OCI-LY7 (cell line): ENCODE results near the gene OGFR. TPM values are rescaled to one million over a fixed set of nuclear protein-coding genes. Genes with fewer than 3 reads are reported as not detected.

Experiments
- BruUV-seq: library from RNA; stranded (reverse); fragments of 400-500 nt; replicated peaks from 2 replicates; lab custom pipeline; 2021; lab: Mats Ljungman, UMichigan
- CTCF ChIA-PET: fragments of 300-600 bp; sonication (Branson Sonifier 250); formaldehyde crosslinking; loops from one replicate; lab custom pipeline; 2022; ENCODE audit warnings: antibody characterized with exemption; ENCODE audit not compliant: unreplicated experiment; lab: Charles Lee
- POLR2A ChIA-PET: fragments of 300-600 bp; sonication (Branson Sonifier 250); formaldehyde crosslinking; loops from one replicate; lab custom pipeline; 2022; ENCODE audit warnings: antibody characterized with exemption; lab: Charles Lee
- DNase-seq: peaks from one replicate; pipeline ENCODE4 v3.0.0-alpha.2; 2015; ENCODE audit warnings: low spot score
- H2AFZ ChIP-seq: fragments of 200-600 bp; sonication (generic), shearing (Covaris generic); 2 replicates; pipeline ENCODE4 v1.6.1; 2014; ENCODE audit warnings: mild to moderate bottlenecking, antibody characterized with exemption, low read length, moderate library complexity
- H3K27ac ChIP-seq: fragments of 200-600 bp; sonication (generic); 2 replicates; pipeline ENCODE4 v1.5.1; 2014; ENCODE audit warnings: mixed run types, low read depth, mild to moderate bottlenecking, moderate library complexity, low read length, inconsistent platforms; ENCODE audit not compliant: poor library complexity, severe bottlenecking
- H3K36me3 ChIP-seq: fragments of 200-600 bp; sonication (generic); 2 replicates; pipeline ENCODE4 v1.6.1; 2014; ENCODE audit warnings: mild to moderate bottlenecking, antibody characterized with exemption, low read length, moderate library complexity, mixed read lengths; ENCODE audit not compliant: insufficient read depth
- H3K4me1 ChIP-seq: fragments of 200-600 bp; sonication (generic); 2 replicates; pipeline ENCODE4 v1.5.1; 2014; ENCODE audit warnings: mild to moderate bottlenecking, low read length; ENCODE audit not compliant: insufficient read depth, poor library complexity, severe bottlenecking
- H3K4me2 ChIP-seq: fragments of 200-600 bp; sonication (generic); 2 replicates; pipeline ENCODE4 v1.6.1; 2014; ENCODE audit warnings: mild to moderate bottlenecking, low read length
- H3K4me3 ChIP-seq: fragments of 200-600 bp; sonication (generic); 2 replicates; pipeline ENCODE4 v1.5.1; 2014; ENCODE audit warnings: mild to moderate bottlenecking, low read depth, low read length; ENCODE audit not compliant: poor library complexity, severe bottlenecking
- H3K79me2 ChIP-seq: fragments of 200-600 bp; sonication (generic); 2 replicates; pipeline ENCODE4 v1.6.1; 2016; ENCODE audit warnings: low read depth, mild to moderate bottlenecking, low read length, moderate library complexity, mixed read lengths; ENCODE audit not compliant: insufficient read depth
- H3K9me2 ChIP-seq: fragments of 200-600 bp; sonication (generic); 2 replicates; pipeline ENCODE4 v1.6.1; 2016; ENCODE audit warnings: mild to moderate bottlenecking, low read length, mixed read lengths; ENCODE audit not compliant: insufficient read depth
- H3K9me3 ChIP-seq: fragments of 200-600 bp; sonication (generic); 2 replicates; pipeline ENCODE4 v1.6.1; 2014; ENCODE audit warnings: mild to moderate bottlenecking, mixed run types, low read length, mixed read lengths
- H4K20me1 ChIP-seq: fragments of 200-600 bp; sonication (generic); 2 replicates; pipeline ENCODE4 v1.6.1; 2014; ENCODE audit warnings: mild to moderate bottlenecking, antibody characterized with exemption, low read length, moderate library complexity, mixed read lengths; ENCODE audit not compliant: insufficient read depth
- EZH2phosphoT487 ChIP-seq: fragments of 200-600 bp; sonication (generic); IDR thresholded peaks from 2 replicates; pipeline ENCODE4 v1.6.1; 2018; ENCODE audit warnings: low read depth, borderline replicate concordance, mild to moderate bottlenecking, mixed run types, antibody characterized with exemption, low read length, moderate library complexity, mixed read lengths
- intact Hi-C: fragments of 100-400 bp; cut with micrococcal nuclease; formaldehyde crosslinking; loops from one replicate; pipeline ENCODE4 v1.10.0; 2022; ENCODE audit not compliant: unreplicated experiment
- total RNA-seq, 2 experiments: library from RNA; depleted of rRNA in 1 of 2; stranded (reverse); fragments of >200 nt in 1 of 2; shearing (Covaris generic) in 1 of 2; gene quantifications; 2 replicates each; pipeline ENCODE4 v1.2.3, GENCODE V29; 2014 to 2022
- TF ChIP-seq, protein P1 (sequence below): fragments of 200-600 bp; sonication (generic); conservative IDR thresholded peaks from 2 replicates; pipeline ENCODE4 v1.5.1; 2014; ENCODE audit warnings: mild to moderate bottlenecking, antibody characterized with exemption, low read length, moderate library complexity, mixed read lengths

Gene OGFR
- total RNA-seq, 2 experiments from 2014 or later = 64.8 to 69.9 TPM

DNA sequence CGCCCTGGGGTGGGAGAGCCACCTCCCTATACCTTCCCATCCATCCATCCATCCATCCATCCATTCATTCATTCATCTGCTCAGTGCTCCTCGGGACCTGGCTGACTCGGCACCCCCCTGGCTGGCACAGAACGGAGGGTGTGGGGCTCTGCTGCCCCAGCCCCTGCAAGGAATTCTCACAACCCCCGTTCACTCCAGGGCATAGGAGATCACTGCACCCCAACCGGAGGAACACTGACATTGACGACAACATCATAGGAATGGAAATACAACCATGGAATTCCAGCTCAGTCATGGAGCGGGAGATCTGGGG is 36.4 kb upstream of the OGFR start:
- H3K4me3 ChIP-seq = no peak overlapping the region
- H3K4me2 ChIP-seq = no peak overlapping the region
- DNase-seq = no peak
- H4K20me1 ChIP-seq = no peaks in the 10 kb centered on the region
- no peaks in the 10 kb centered on the region for H3K9me2 ChIP-seq
- H3K9me3 ChIP-seq = no peaks in the 10 kb centered on the region
- ChIA-PET POLR2A (no interaction called here), CTCF (no interaction called here)
- intact Hi-C loops = no loop called here
- H2AFZ ChIP-seq = no peak overlapping the region
- H3K36me3 ChIP-seq = no peaks in the 10 kb centered on the region
- H3K4me1 ChIP-seq = peaks cover 13% of the 10 kb centered on the region
- H3K79me2 ChIP-seq = no peaks in the 10 kb centered on the region
- H3K27ac ChIP-seq = no peak overlapping the region
- no TSS peak for BruUV-seq
- no peak for TF ChIP-seq EZH2phosphoT487
- TF ChIP-seq, protein P1, sequence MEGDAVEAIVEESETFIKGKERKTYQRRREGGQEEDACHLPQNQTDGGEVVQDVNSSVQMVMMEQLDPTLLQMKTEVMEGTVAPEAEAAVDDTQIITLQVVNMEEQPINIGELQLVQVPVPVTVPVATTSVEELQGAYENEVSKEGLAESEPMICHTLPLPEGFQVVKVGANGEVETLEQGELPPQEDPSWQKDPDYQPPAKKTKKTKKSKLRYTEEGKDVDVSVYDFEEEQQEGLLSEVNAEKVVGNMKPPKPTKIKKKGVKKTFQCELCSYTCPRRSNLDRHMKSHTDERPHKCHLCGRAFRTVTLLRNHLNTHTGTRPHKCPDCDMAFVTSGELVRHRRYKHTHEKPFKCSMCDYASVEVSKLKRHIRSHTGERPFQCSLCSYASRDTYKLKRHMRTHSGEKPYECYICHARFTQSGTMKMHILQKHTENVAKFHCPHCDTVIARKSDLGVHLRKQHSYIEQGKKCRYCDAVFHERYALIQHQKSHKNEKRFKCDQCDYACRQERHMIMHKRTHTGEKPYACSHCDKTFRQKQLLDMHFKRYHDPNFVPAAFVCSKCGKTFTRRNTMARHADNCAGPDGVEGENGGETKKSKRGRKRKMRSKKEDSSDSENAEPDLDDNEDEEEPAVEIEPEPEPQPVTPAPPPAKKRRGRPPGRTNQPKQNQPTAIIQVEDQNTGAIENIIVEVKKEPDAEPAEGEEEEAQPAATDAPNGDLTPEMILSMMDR = no peak

DNA sequence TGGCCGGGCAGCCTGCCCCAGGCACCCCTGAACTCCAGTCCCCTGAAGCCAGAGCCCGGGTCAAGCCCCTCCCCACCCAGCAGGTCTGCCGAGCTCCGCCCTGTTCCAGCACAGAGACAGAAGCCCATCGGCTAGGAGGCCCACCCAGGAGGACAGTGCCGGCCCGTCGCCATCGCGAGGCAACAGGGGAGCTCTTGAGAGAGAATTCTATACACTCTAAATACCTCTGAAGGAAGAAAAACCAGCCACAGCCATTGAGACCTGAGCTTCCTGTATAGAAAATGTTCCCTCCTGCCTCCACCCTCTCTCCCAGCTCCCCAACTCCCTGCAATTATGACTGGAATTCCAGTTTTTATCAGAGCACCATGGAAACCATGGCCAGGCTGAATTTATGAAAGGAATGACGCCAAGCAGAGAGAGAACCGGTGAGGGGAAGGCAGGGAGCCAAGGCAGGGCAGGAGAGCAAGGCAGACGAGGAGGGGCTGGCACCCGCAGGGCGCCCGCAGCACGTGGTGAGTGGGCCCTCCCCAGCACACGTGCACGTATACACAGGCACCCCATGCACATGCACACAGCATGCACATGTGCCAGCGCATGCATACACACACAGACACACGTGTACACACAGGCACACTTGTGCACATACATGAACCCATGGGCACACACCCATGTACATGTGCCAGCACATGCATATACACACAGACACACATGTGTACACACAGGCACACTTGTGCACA is 35.9 kb upstream of the OGFR start:
- no peak for TF ChIP-seq EZH2phosphoT487
- TF ChIP-seq, protein P1 = no peak
- intact Hi-C loops = no loop called here
- no peaks in the 10 kb centered on the region for H3K9me2 ChIP-seq
- H3K9me3 ChIP-seq = no peaks in the 10 kb centered on the region
- H3K36me3 ChIP-seq = no peaks in the 10 kb centered on the region
- H3K27ac ChIP-seq = no peak overlapping the region
- H2AFZ ChIP-seq = no peak overlapping the region
- peaks cover 19% of the 10 kb centered on the region for H3K4me1 ChIP-seq
- ChIA-PET POLR2A (no interaction called here), CTCF (no interaction called here)
- H3K4me2 ChIP-seq = no peak overlapping the region
- DNase-seq = no peak
- BruUV-seq = no TSS peak
- H3K4me3 ChIP-seq = no peak overlapping the region
- no peaks in the 10 kb centered on the region for H4K20me1 ChIP-seq
- no peaks in the 10 kb centered on the region for H3K79me2 ChIP-seq

DNA sequence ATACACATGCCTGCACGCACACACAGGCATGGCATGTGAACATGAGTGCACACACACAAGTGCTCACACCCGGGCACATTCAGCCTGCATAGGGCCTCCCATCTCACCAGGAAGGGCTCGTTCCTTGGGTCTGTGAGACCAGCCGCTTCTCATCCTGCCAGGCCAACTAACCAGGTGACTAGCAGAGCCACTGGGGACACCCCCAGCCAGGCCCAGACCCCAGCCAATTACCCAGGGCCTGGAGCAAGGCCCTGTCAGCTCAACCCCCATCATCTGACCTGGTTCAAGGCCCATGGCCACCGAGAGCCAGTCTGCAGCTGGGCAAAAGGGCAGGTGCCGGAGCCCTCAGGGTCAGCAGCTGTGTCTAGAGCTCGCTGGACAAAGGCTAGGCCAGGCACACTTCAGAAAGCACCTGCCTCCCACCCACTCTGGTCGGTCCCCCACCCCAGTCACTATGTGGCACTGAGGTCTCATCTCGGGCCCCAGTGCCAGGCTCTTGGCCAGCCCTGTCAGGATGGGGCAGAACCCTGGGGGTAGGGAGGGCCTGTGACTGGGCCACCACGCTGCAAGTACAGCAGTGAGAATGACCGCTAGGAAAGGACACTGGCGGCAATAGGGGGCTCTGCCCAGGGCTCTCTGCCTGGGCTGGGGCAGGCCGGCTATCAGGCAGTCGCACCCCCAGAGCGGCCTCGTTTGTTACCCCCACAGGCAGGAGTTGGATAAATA is 35.1 kb upstream of the OGFR start:
- POLR2A ChIA-PET = no interaction called here
- intact Hi-C loops = no loop called here
- Histone ChIP-seq H3K79me2 (no peaks in the 10 kb centered on the region), H3K4me2 (no peak overlapping the region), H3K9me3 (no peaks in the 10 kb centered on the region), H2AFZ (no peak overlapping the region), H3K27ac (no peak overlapping the region), H3K4me1 (peaks cover 21% of the 10 kb centered on the region), H3K36me3 (no peaks in the 10 kb centered on the region), H4K20me1 (no peaks in the 10 kb centered on the region), H3K4me3 (no peak overlapping the region), H3K9me2 (no peaks in the 10 kb centered on the region)
- BruUV-seq = no TSS peak
- TF ChIP-seq EZH2phosphoT487 = no peak
- TF ChIP-seq, protein P1 = no peak
- CTCF ChIA-PET = no interaction called here
- no peak for DNase-seq
